ENCODE data around the gene PLN. TPM values are rescaled to one million over a fixed set of nuclear protein-coding genes. Genes with fewer than 3 reads are reported as not detected.
A peak's percentile ranks its signal among the peaks of the same experiment; 100 is the strongest.

The PLN gene
- total RNA-seq, 1 experiment from 2014 or later, result not detected

DNA sequence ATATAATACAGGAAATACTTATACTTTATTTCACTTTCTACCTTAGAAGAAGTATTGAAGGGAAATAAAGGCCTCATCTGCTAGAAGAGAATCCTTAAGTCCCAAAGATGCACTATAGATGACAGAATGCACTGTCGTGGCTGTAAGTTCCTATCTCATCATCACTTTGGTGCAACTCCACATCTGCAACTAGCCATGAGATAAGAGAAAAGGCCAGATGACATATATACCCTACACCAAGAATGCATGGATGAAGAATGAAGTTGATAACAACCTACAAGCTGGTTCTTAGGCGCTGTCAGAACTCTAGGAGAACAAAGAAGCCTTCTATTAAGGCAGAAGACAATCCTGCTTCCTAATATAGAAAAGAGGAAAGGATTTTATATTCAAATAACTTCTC is 11.6 kb upstream of the PLN start:
- DNase-seq (ENCODE audit: low read depth), result no peak

GRCh38 chr6:118537574-118537973 is 10.5 kb upstream of the PLN start:
- DNase-seq (ENCODE audit: low read depth), result no peak

GRCh38 chr6:118542184-118542952 is 5.7 kb upstream of the PLN start:
- peak; percentile 45 for DNase-seq (ENCODE audit: low read depth)

DNA sequence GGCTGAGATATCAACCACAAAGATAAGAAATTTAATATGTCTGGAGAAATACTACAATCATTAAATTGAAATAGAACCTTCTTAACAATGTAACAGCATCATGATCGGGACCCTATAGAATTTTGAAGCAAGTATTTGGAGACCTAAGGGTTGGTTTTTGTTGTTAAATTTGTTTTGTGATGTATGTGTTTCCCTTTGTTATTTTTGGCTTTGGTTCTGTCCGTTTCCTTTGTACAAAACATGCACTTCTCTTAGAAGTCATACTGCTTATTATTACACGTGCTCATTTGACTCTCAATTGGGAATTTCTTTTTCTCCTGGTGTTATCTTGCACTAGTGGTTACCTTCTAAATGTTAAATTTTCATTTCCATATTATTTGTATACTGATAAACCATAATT is 4.0 kb upstream of the PLN start:
- DNase-seq (ENCODE audit: low read depth), result no peak

GRCh38 chr6:118546164-118546879 is 1.8 kb upstream of the PLN start:
- no peak for DNase-seq (ENCODE audit: low read depth)

DNA sequence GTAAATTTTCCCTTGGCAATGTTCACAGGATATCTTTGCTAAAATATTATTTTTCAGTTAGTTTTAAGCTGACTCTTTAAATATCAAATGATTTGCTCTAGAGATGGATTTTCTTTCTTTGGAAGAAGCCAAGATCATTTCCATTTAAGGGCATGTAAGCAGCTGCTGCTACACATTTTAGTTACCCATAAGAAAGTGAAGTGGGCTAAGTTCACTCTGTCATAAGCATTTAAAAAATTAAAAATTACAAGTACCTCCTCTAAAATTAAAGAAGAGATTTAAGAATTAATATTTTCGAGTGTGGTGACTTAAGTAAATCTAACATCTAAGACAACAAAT is 1.2 kb upstream of the PLN start:
- no peak for DNase-seq (ENCODE audit: low read depth)

- DNase-seq (ENCODE audit: low read depth), result no peak
Measured at GRCh38 chr6:118548613-118549012, 517 bp downstream of the PLN start.

DNA sequence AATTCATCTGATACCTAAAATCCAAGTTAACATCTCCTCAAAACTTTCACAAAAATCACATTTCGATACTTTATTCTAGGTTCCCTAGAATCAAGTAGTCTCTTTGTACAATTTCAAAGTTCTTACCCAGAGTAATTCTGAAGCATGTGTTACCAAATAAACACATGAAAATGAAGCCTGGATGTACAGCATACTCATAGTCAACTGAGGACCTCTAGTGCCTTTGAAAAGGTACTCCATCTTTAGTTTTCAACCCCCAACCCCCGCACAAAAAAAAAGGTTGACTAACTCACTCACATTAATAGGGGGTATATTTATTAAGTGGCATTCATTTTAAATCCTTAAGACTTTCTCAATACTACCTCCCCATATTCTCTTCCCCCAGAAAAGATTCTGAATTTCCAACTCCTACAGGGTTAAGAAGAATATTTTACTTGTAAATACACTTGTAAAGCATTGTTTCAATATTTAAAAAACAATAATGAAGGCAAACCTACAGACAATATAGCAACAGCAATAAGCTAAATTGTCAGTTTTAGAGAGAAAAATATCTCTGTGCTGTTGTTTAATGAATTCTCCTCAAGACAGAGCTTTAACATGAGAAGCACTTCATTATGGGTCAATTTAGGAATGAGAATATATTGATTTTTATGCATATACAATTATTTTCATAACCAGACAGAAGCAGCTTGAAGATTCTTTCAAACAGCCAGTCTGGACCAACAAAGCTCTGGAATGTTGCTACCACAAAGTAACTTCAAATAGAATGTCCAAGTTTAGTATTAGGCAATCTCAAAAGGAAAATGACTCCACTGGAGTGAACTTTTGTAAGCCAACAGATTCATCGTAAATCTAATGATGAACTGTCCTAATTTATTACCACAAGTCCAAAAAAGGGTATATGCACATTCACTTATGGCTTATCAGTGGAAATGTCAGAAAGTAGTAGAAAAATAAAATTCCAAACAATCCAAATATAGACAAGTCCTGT is 3.3 kb downstream of the PLN start:
- DNase-seq (ENCODE audit: low read depth), result peak; percentile 61

GRCh38 chr6:118553132-118553531 is 5.0 kb downstream of the PLN start:
- no peak for DNase-seq (ENCODE audit: low read depth)

GRCh38 chr6:118554698-118555097 is 6.6 kb downstream of the PLN start:
- DNase-seq (ENCODE audit: low read depth), result no peak

GRCh38 chr6:118558464-118559217 is 10.5 kb downstream of the PLN start:
- peak; percentile 36 for DNase-seq (ENCODE audit: low read depth)

DNA sequence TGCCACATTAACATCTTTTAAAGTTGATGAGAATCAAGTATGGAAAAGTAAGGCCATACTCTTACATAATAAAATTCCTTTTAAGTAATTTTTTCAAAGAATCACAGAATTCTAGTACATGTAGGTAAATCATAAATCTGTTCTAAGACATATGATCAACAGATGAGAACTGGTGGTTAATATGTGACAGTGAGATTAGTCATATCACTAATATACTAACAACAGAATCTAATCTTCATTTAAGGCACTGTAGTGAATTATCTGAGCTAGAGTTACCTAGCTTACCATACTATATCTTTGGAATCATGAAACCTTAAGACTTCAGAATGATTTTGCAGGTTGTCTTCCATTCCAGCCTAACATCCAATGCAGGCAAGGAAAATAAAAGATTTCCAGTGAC is 11.6 kb downstream of the PLN start:
- no peak for DNase-seq (ENCODE audit: low read depth)

GRCh38 chr6:118562248-118562647 is 14.2 kb downstream of the PLN start:
- DNase-seq (ENCODE audit: low read depth), result no peak

- DNase-seq (ENCODE audit: low read depth), result peak; percentile 49
Measured at GRCh38 chr6:118562959-118563358, 14.9 kb downstream of the PLN start.

- no peak for DNase-seq (ENCODE audit: low read depth)
Measured at GRCh38 chr6:118565311-118565960, 17.3 kb downstream of the PLN start.

DNA sequence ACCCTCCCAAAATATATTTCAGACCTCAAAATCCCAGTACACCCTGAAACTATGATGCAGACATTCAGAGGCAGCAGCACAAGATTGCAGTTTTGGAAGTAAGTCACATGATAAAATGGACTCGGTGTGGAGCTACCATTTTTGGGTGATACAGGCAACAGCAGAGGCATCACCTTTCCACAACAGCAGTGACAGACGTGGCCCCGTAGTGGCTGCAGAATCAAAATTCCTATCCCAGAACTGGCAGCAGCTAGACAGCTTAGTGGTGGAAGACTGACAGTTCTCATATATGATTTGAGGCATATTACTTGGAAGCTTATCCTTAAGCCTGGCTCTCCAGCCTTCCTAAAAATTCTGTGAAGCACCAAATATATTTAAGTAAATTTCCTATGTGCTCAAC is 19.9 kb downstream of the PLN start:
- no peak for DNase-seq (ENCODE audit: low read depth)

GRCh38 chr6:118569498-118569897 is 21.4 kb downstream of the PLN start:
- no peak for DNase-seq (ENCODE audit: low read depth)

- DNase-seq (ENCODE audit: low read depth), result no peak
Measured at GRCh38 chr6:118571121-118571520, 23.0 kb downstream of the PLN start.

DNA sequence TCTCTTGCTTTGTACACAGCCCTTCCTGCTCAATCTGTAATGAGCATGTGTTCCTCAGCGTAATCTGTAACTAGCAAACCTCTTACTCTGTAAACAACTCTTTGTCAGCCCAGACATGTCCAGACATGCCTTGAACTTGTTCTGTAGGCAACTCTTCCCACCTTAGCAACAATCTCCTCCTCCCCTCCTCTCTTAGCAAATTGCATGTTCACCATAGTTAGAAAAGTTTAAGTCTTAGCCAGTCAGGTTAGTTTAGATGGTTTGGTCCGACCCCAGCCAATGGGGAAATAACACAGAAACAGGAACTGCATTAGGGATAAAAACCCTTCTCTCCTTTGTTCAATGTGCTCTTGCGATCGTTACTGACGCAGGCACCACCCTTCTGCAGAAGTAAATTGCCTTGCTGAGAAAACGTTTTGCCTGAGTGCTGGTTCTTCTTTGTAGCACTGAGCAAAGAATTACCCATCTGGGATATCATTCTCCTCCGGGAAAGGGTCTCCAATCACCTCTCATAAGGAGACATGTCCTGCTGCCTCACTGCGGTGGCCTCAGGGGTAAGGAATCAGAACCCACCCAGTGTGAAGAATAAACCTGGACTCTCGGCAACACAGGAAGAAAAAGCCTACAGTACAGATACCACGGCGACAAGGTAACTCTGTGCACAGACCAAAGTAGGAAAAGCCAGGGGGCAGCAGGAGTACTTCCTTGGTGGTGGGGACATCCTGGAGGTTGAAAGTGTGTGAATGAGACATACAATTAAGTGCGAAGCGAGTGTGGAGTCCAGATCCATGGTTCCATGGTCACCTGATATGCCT is 26.2 kb downstream of the PLN start:
- peak; percentile 27 for DNase-seq (ENCODE audit: low read depth)

GRCh38 chr6:118577972-118578371 is 29.9 kb downstream of the PLN start:
- no peak for DNase-seq (ENCODE audit: low read depth)
